Neural cell (in vitro differentiated cells): Measurements from ENCODE around the gene GNAL. TPM values are rescaled to one million over a fixed set of nuclear protein-coding genes. Genes with fewer than 3 reads are reported as not detected.

Source experiments
- H2AFZ ChIP-seq: fragments of 200-600, 300-800 bp; sonication (generic), shearing (Covaris generic); 2 replicates; pipeline ENCODE4 v1.6.0; 2014; ENCODE audit warnings: low read depth, mild to moderate bottlenecking, antibody characterized with exemption, low read length, moderate library complexity
- H3F3A ChIP-seq: fragments of 200-600 bp; shearing (Covaris generic); 2 replicates; pipeline ENCODE4 v1.6.1; 2016; ENCODE audit warnings: mild to moderate bottlenecking, moderate library complexity, mixed read lengths, antibody characterized with exemption, low read length; ENCODE audit not compliant: insufficient read depth, poor library complexity, severe bottlenecking
- H3K27ac ChIP-seq: fragments of 200-600, 300-800 bp; sonication (generic), shearing (Covaris generic); 2 replicates; pipeline ENCODE4 v1.5.1; 2014; ENCODE audit warnings: mild to moderate bottlenecking, low read length, moderate library complexity
- H3K27me3 ChIP-seq: fragments of 300-800, 200-600 bp; sonication (generic), shearing (Covaris generic); 2 replicates; pipeline ENCODE4 v1.6.0; 2014; ENCODE audit warnings: mild to moderate bottlenecking, low read depth, low read length, moderate library complexity; ENCODE audit not compliant: insufficient read depth
- H3K36me3 ChIP-seq: fragments of 300-800, 200-600 bp; sonication (generic), shearing (Covaris generic); 2 replicates; pipeline ENCODE4 v1.5.1; 2014; ENCODE audit warnings: mild to moderate bottlenecking, antibody characterized with exemption, low read length, moderate library complexity; ENCODE audit not compliant: insufficient read depth
- H3K4me2 ChIP-seq: fragments of 300-800, 200-600 bp; sonication (generic), shearing (Covaris generic); 2 replicates; pipeline ENCODE4 v1.6.0; 2014; ENCODE audit warnings: mild to moderate bottlenecking, low read length
- H3K4me3 ChIP-seq: fragments of 300-800, 200-600 bp; sonication (generic), shearing (Covaris generic); 2 replicates; pipeline ENCODE4 v1.5.1; 2014; ENCODE audit warnings: mild to moderate bottlenecking, low read length, moderate library complexity
- H3K79me2 ChIP-seq: fragments of 200-600 bp; shearing (Covaris generic); replicated peaks from 2 replicates; pipeline ENCODE4 v1.6.0; 2014; ENCODE audit warnings: mild to moderate bottlenecking, low read length, moderate library complexity; ENCODE audit not compliant: insufficient read depth
- H3K9ac ChIP-seq: fragments of 300-800, 200-600 bp; sonication (generic), shearing (Covaris generic); 2 replicates; pipeline ENCODE4 v1.6.1; 2016; ENCODE audit warnings: mild to moderate bottlenecking, low read length, mixed read lengths
- H3K9me2 ChIP-seq: fragments of 200-600 bp; shearing (Covaris generic); 2 replicates; pipeline ENCODE4 v1.6.1; 2016; ENCODE audit warnings: mild to moderate bottlenecking, low read length, mixed read lengths; ENCODE audit not compliant: insufficient read depth
- H3K9me3 ChIP-seq: fragments of 200-600, 300-800 bp; sonication (generic), shearing (Covaris generic); 2 replicates; pipeline ENCODE4 v1.6.1; 2016; ENCODE audit warnings: mild to moderate bottlenecking, mixed run types, low read length, moderate library complexity, mixed read lengths
- H4K20me1 ChIP-seq: fragments of 200-600 bp; shearing (Covaris generic); 2 replicates; pipeline ENCODE4 v1.6.1; 2016; ENCODE audit warnings: mild to moderate bottlenecking, mixed run types; ENCODE audit not compliant: insufficient read depth
- CTCF ChIP-seq: fragments of 450-650 bp; IDR thresholded peaks from 2 replicates; pipeline ENCODE4 v1.5.1; 2014; ENCODE audit warnings: antibody characterized with exemption, mild to moderate bottlenecking, moderate library complexity; ENCODE audit not compliant: poor library complexity, severe bottlenecking
- EP300 ChIP-seq: fragments of 450-650 bp; conservative IDR thresholded peaks from 2 replicates; pipeline ENCODE4 v1.6.1; 2014; ENCODE audit warnings: antibody characterized with exemption, mild to moderate bottlenecking, moderate library complexity; ENCODE audit not compliant: poor library complexity, severe bottlenecking
- EZH2 ChIP-seq: fragments of 200-600, 300-800 bp; shearing (Covaris generic), sonication (generic); IDR thresholded peaks from 2 replicates; pipeline ENCODE4 v1.6.1; 2014; ENCODE audit warnings: antibody characterized with exemption, low read length, borderline replicate concordance, mild to moderate bottlenecking; ENCODE audit not compliant: insufficient read depth, poor library complexity, severe bottlenecking
- MXI1 ChIP-seq: fragments of 450-650 bp; conservative IDR thresholded peaks from 2 replicates; pipeline ENCODE4 v1.6.1; 2014; ENCODE audit warnings: antibody characterized with exemption, mild to moderate bottlenecking; ENCODE audit not compliant: poor library complexity, severe bottlenecking
- POLR2AphosphoS5 ChIP-seq: IDR thresholded peaks from 2 replicates; pipeline ENCODE4 v1.6.1; 2012
- RAD21 ChIP-seq: fragments of 450-650 bp; conservative IDR thresholded peaks from 2 replicates; pipeline ENCODE4 v1.6.1; 2014; ENCODE audit warnings: antibody characterized with exemption, mild to moderate bottlenecking, moderate library complexity
- REST ChIP-seq: IDR thresholded peaks from 2 replicates; pipeline ENCODE4 v1.6.1; 2012; ENCODE audit warnings: borderline replicate concordance
- SMC3 ChIP-seq: fragments of 450-650 bp; conservative IDR thresholded peaks from 2 replicates; pipeline ENCODE4 v1.6.1; 2014; ENCODE audit warnings: antibody characterized with exemption, mild to moderate bottlenecking, moderate library complexity; ENCODE audit not compliant: poor library complexity
- TAF1 ChIP-seq: IDR thresholded peaks from 2 replicates; pipeline ENCODE4 v1.6.1; 2012; ENCODE audit warnings: low read depth
- polyA plus RNA-seq: library from polyadenylated mRNA; depleted of rRNA; stranded (reverse); fragments of >200 nt; gene quantifications from 2 replicates; pipeline ENCODE4 v1.2.3, GENCODE V29; 2014

The GNAL gene
- polyA plus RNA-seq, 1 donor from 2014 or later = 16.7 TPM

GRCh38 chr18:11811009-11811408, 121.9 kb downstream of the GNAL start:
- no peaks in the 10 kb centered on the region for H3K36me3 ChIP-seq
- no peak overlapping the region for H3K4me3 ChIP-seq
- no peak overlapping the region for H3K27ac ChIP-seq
- H3K9me2 ChIP-seq = no peaks in the 10 kb centered on the region
- no peak overlapping the region for H3K9ac ChIP-seq
- TF ChIP-seq CTCF = no peak
- TF ChIP-seq EZH2 = no peak
- no peak for TF ChIP-seq EP300
- no peak for TF ChIP-seq REST
- no peak for TF ChIP-seq TAF1
- TF ChIP-seq SMC3 = no peak
- no peak for TF ChIP-seq POLR2AphosphoS5
- no peak for TF ChIP-seq MXI1
- TF ChIP-seq RAD21 = no peak
- H3K27me3 ChIP-seq = no peaks in the 10 kb centered on the region
- H3K9me3 ChIP-seq = no peaks in the 10 kb centered on the region
- H4K20me1 ChIP-seq = no peaks in the 10 kb centered on the region
- H3F3A ChIP-seq = no peaks in the 10 kb centered on the region
- no peak overlapping the region for H3K4me2 ChIP-seq
- no peak overlapping the region for H2AFZ ChIP-seq
- no peaks in the 10 kb centered on the region for H3K79me2 ChIP-seq

GRCh38 chr18:11817229-11817628, 128.2 kb downstream of the GNAL start:
- Histone ChIP-seq H2AFZ (no peak overlapping the region), H3F3A (no peaks in the 10 kb centered on the region), H3K4me3 (no peak overlapping the region), H3K36me3 (no peaks in the 10 kb centered on the region), H3K9ac (no peak overlapping the region), H3K9me2 (no peaks in the 10 kb centered on the region), H3K4me2 (no peak overlapping the region), H3K9me3 (no peaks in the 10 kb centered on the region), H4K20me1 (no peaks in the 10 kb centered on the region), H3K27ac (no peak overlapping the region), H3K27me3 (no peaks in the 10 kb centered on the region), H3K79me2 (no peaks in the 10 kb centered on the region)
- TF ChIP-seq EP300 (no peak), SMC3 (no peak), POLR2AphosphoS5 (no peak), TAF1 (no peak), REST (no peak)
